ENCODE data around the gene STX7.

The STX7 gene

DNA sequence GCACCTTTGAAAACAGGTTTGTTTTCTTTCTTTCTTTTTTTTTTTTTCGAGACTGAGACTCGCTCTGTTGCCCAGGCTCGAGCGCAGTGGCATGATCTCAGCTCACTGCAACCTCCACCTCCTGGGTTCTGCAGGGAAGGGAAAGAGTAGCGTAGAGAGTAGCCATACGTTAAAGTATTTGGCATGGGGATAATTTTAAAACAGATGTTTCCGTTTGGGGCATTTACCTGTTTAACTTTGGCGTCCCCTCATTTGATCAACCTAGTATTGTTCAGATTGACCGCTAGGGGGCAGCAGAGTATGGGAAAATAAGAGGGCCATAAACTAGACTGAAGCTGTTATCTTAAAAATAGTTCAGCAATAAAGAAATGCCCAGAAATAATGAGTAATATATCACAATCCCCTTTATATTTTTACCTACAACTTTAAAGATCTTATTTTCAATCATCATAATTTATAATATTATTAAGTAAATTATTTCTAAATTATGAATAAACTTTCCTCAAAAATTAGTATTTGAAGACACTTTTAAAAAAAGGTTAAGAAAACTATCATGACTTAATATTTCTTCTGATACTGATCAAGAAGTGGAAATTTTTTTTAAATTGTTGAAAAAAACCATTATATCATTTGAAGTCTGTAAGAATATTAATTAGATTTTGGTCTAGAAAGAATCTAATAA is 17.5 kb upstream of the STX7 start:
- Histone ChIP-seq H3K79me2 (ENCODE audit: low read length) (no peaks in the 10 kb centered on the region), H3K9me3 (ENCODE audit: insufficient read depth, low read length) (no peaks in the 10 kb centered on the region), H3K4me2 (ENCODE audit: low read length) (peak overlapping the region; percentile 73), H3K27ac (ENCODE audit: low read length) (no peak overlapping the region), H3K27me3 (ENCODE audit: low read depth, low read length) (no peaks in the 10 kb centered on the region), H4K20me1 (ENCODE audit: insufficient read depth, low read length) (no peaks in the 10 kb centered on the region), H3K4me1 (ENCODE audit: low read length) (peaks cover 7% of the 10 kb centered on the region; the same call in 1 of the 2 replicates), H3K9ac (ENCODE audit: low read length) (peak overlapping the region; percentile 53), H3K36me3 (replicated peaks; ENCODE audit: low read depth, low read length) (no peaks in the 10 kb centered on the region), H3K4me3 (ENCODE audit: low read length) (peak overlapping the region; percentile 83), H2AFZ (ENCODE audit: low read depth, low read length) (peak overlapping the region; percentile 97)
- TF ChIP-seq CTCF (IDR thresholded peaks at IDR 0.05; ENCODE audit: low read depth, low read length): peak; percentile 64
- no peak for TF ChIP-seq EZH2phosphoT487 (IDR thresholded peaks at IDR 0.05; ENCODE audit: low read depth)

DNA sequence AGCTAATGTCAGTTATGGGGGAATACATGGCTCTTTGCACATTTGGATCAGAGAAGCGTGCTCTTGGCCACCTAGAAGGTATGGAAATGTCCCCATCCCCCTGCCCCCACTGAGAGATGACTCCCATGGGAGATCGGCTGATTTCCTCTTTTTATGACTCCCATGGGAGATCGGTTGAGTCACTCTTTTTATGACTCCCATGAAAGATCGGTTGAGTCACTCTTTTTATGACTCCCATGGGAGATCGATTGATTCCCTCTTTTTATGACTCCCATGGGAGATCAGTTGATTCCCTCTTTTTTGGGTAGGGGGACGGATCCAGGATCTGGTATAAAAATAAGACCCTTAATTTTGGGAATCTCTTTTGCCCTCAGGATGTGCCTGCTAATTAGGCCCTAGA is 14.9 kb upstream of the STX7 start:
- H4K20me1 ChIP-seq (ENCODE audit: insufficient read depth, low read length): no peaks in the 10 kb centered on the region
- no peaks in the 10 kb centered on the region for H3K36me3 ChIP-seq (replicated peaks; ENCODE audit: low read depth, low read length)
- H3K4me3 ChIP-seq (ENCODE audit: low read length): no peak overlapping the region
- peaks cover 7% of the 10 kb centered on the region; the same call in 1 of the 2 replicates for H3K4me1 ChIP-seq (ENCODE audit: low read length)
- no peak overlapping the region for H3K9ac ChIP-seq (ENCODE audit: low read length)
- TF ChIP-seq EZH2phosphoT487 (IDR thresholded peaks at IDR 0.05; ENCODE audit: low read depth) (no peak), CTCF (IDR thresholded peaks at IDR 0.05; ENCODE audit: low read depth, low read length) (no peak)
- no peak overlapping the region for H3K27ac ChIP-seq (ENCODE audit: low read length)
- H3K9me3 ChIP-seq (ENCODE audit: insufficient read depth, low read length): no peaks in the 10 kb centered on the region
- H3K27me3 ChIP-seq (ENCODE audit: low read depth, low read length): no peaks in the 10 kb centered on the region
- H3K4me2 ChIP-seq (ENCODE audit: low read length): no peak overlapping the region
- H2AFZ ChIP-seq (ENCODE audit: low read depth, low read length): no peak overlapping the region
- no peaks in the 10 kb centered on the region for H3K79me2 ChIP-seq (ENCODE audit: low read length)

GRCh38 chr6:132526461-132526860 is 13.5 kb upstream of the STX7 start:
- no peak for TF ChIP-seq EZH2phosphoT487 (IDR thresholded peaks at IDR 0.05; ENCODE audit: low read depth)
- TF ChIP-seq CTCF (IDR thresholded peaks at IDR 0.05; ENCODE audit: low read depth, low read length): no peak
- no peaks in the 10 kb centered on the region for H3K9me3 ChIP-seq (ENCODE audit: insufficient read depth, low read length)
- no peak overlapping the region for H3K4me2 ChIP-seq (ENCODE audit: low read length)
- H3K4me1 ChIP-seq (ENCODE audit: low read length): peaks cover 7% of the 10 kb centered on the region; the same call in 1 of the 2 replicates
- H3K27me3 ChIP-seq (ENCODE audit: low read depth, low read length): no peaks in the 10 kb centered on the region
- H3K79me2 ChIP-seq (ENCODE audit: low read length): no peaks in the 10 kb centered on the region
- H2AFZ ChIP-seq (ENCODE audit: low read depth, low read length): no peak overlapping the region
- no peak overlapping the region for H3K27ac ChIP-seq (ENCODE audit: low read length)
- H3K4me3 ChIP-seq (ENCODE audit: low read length): no peak overlapping the region
- no peak overlapping the region for H3K9ac ChIP-seq (ENCODE audit: low read length)
- H4K20me1 ChIP-seq (ENCODE audit: insufficient read depth, low read length): no peaks in the 10 kb centered on the region
- H3K36me3 ChIP-seq (replicated peaks; ENCODE audit: low read depth, low read length): no peaks in the 10 kb centered on the region

- no peaks in the 10 kb centered on the region for H3K79me2 ChIP-seq (ENCODE audit: low read length)
- no peaks in the 10 kb centered on the region for H4K20me1 ChIP-seq (ENCODE audit: insufficient read depth, low read length)
- H3K27me3 ChIP-seq (ENCODE audit: low read depth, low read length): no peaks in the 10 kb centered on the region
- H3K4me2 ChIP-seq (ENCODE audit: low read length): no peak overlapping the region
- H3K4me1 ChIP-seq (ENCODE audit: low read length): peaks cover 7% of the 10 kb centered on the region; the same call in 1 of the 2 replicates
- no peak overlapping the region for H3K27ac ChIP-seq (ENCODE audit: low read length)
- no peaks in the 10 kb centered on the region for H3K36me3 ChIP-seq (replicated peaks; ENCODE audit: low read depth, low read length)
- H3K9ac ChIP-seq (ENCODE audit: low read length): no peak overlapping the region
- no peak overlapping the region for H2AFZ ChIP-seq (ENCODE audit: low read depth, low read length)
- TF ChIP-seq CTCF (IDR thresholded peaks at IDR 0.05; ENCODE audit: low read depth, low read length) (no peak), EZH2phosphoT487 (IDR thresholded peaks at IDR 0.05; ENCODE audit: low read depth) (no peak)
- H3K4me3 ChIP-seq (ENCODE audit: low read length): no peak overlapping the region
- no peaks in the 10 kb centered on the region for H3K9me3 ChIP-seq (ENCODE audit: insufficient read depth, low read length)
These were observed 12.9 kb upstream of the STX7 start for GRCh38 chr6:132525866-132526265.
